Measurements from ENCODE around the gene ZC3H14. TPM values are rescaled to one million over a fixed set of nuclear protein-coding genes. Genes with fewer than 3 reads are reported as not detected.

The ZC3H14 gene
- total and polyA plus RNA-seq, 10 of the 15 experiments (the other 5 are each of a cell fraction or from before 2014, with no cell fraction given), result 17.9 to 97.1 (median 47.6) TPM

DNA sequence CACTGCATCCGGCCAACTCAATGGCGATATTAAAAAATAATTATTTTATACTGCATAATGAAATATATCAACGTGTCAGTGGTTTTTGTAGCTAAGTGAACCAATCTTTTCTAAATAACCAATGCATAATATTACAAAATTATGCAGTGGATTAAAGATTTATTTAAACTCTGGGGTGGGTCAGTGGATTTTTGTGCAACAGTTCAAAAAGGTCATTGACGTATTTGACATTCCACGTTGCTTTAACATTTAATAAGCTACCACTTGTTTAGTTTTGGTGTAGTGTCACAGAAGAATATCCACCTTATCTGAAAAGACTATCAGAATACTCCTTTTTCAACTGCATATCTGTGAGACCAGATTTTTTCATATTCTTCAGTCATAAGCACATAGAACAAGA is 2.6 kb downstream of the ZC3H14 start (continued):
- TF ChIP-seq BHLHE40 (IDR thresholded peaks at IDR 0.05; ENCODE audit: borderline replicate concordance in 1 of 2, low read depth in 2 of 2, low read length in 1 of 2) (no peak), NR2C2 (IDR thresholded peaks at IDR 0.05; ENCODE audit: borderline replicate concordance, control insufficient read depth, insufficient read length, low read depth) (no peak), ATF7 (IDR thresholded peaks at IDR 0.05; ENCODE audit: low read depth) (no peak), RAD51 (IDR thresholded peaks at IDR 0.05) (no peak)

DNA sequence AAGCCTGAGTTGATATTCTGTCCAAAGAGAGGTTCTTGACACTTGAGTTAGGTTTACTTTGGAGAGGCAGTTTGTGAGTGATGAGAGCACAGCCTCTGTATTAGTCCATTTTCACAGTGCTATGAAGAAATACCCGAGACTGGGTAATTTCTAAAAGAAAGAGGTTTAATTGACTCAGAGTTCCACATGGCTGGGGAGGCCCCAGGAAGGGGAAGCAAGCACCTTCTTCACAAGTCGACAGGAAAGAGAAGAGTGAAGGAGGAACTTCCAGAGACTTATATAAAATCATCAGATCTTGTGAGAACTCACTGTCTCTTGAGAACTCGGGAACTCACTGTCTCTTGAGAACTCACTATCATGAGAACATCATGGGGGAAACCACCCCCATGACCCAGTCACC is 5.4 kb downstream of the ZC3H14 start:
- H3K4me2 ChIP-seq (ENCODE audit: control insufficient read depth, insufficient read depth), result no peak overlapping the region
- H4K20me1 ChIP-seq (ENCODE audit: control insufficient read depth, insufficient read depth), result no peaks in the 10 kb centered on the region
- H3K36me3 ChIP-seq (ENCODE audit: control insufficient read depth in 2 of 2, insufficient read depth in 2 of 2, low read length in 1 of 2), result peaks cover 0 to 17% of the 10 kb centered on the region in 2 experiments; a peak in 3 of 4 replicates
- RAD21 ChIA-PET (ENCODE audit: unreplicated experiment), result no interaction called here
- in situ Hi-C loops (cut with MboI), result no loop called here
- H3K79me2 ChIP-seq (ENCODE audit: control insufficient read depth, insufficient read depth, low read length), result peaks cover 14% of the 10 kb centered on the region
- TF ChIP-seq RELA (IDR thresholded peaks at IDR 0.05; ENCODE audit: borderline replicate concordance, partially characterized antibody), result no peak
- TF ChIP-seq ZNF207 (IDR thresholded peaks at IDR 0.05; ENCODE audit: borderline replicate concordance), result no peak
- TF ChIP-seq, protein P1, sequence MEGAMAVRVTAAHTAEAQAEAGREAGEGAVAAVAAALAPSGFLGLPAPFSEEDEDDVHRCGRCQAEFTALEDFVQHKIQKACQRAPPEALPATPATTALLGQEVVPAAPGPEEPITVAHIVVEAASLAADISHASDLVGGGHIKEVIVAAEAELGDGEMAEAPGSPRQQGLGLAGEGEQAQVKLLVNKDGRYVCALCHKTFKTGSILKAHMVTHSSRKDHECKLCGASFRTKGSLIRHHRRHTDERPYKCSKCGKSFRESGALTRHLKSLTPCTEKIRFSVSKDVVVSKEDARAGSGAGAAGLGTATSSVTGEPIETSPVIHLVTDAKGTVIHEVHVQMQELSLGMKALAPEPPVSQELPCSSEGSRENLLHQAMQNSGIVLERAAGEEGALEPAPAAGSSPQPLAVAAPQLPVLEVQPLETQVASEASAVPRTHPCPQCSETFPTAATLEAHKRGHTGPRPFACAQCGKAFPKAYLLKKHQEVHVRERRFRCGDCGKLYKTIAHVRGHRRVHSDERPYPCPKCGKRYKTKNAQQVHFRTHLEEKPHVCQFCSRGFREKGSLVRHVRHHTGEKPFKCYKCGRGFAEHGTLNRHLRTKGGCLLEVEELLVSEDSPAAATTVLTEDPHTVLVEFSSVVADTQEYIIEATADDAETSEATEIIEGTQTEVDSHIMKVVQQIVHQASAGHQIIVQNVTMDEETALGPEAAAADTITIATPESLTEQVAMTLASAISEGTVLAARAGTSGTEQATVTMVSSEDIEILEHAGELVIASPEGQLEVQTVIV (IDR thresholded peaks at IDR 0.05; ENCODE audit: borderline replicate concordance, partially characterized antibody), result no peak
- no peak for TF ChIP-seq WRNIP1 (IDR thresholded peaks at IDR 0.05; ENCODE audit: borderline replicate concordance, low read depth, low read length)
- TF ChIP-seq PML (IDR thresholded peaks at IDR 0.05; ENCODE audit: low read length), result no peak
- SMC1A ChIA-PET (ENCODE audit: uncharacterized antibody, unreplicated experiment), result no interaction called here
- ATAC-seq (no peak), FAIRE-seq (no peak), DNase-seq (ENCODE audit: low read depth, low spot score) (no peak)
- no peaks in the 10 kb centered on the region for H3K27me3 ChIP-seq (replicated peaks in 1 of 2; ENCODE audit: control insufficient read depth in 2 of 2, insufficient read depth in 2 of 2, low read length in 1 of 2)
- 55% methylated on average over 3 of the region's 3 CpGs for WGBS (ENCODE audit: insufficient coverage, insufficient replicate concordance, low lambda C conversion rate, missing lambda C conversion rate)
- no peak overlapping the region for H3K9ac ChIP-seq (ENCODE audit: control insufficient read depth, insufficient read depth, low read length)
- POLR2A ChIA-PET, result no interaction called here
- no peak overlapping the region for H3K27ac ChIP-seq (ENCODE audit: control insufficient read depth, insufficient read depth)
- no TSS peak for BruUV-seq (replicated peaks)
- intact Hi-C loops (cut with micrococcal nuclease; ENCODE audit: unreplicated experiment), result no loop called here
- H3K9me3 ChIP-seq (replicated peaks; ENCODE audit: control insufficient read depth, insufficient read depth, low read length), result peaks cover 6% of the 10 kb centered on the region
- no peak overlapping the region for H2AFZ ChIP-seq (ENCODE audit: control insufficient read depth, low read depth, low read length)
- CTCF ChIA-PET, result no interaction called here
- H3K4me1 ChIP-seq (ENCODE audit: control insufficient read depth, insufficient read depth, low read length), result no peaks in the 10 kb centered on the region
- H3K4me3 ChIP-seq, result no peak overlapping the region

All from GM12878 (cell line).